ENCODE results near the gene MPP4.

- TF ChIP-seq POLR2AphosphoS5 (IDR thresholded peaks at IDR 0.05; ENCODE audit: low read depth, low read length), result no peak
- no peak for TF ChIP-seq POLR2A (IDR thresholded peaks at IDR 0.05; ENCODE audit: low read depth, low read length)
These were observed 37.0 kb upstream of the MPP4 start for GRCh38 chr2:201735486-201735885.

Measured in GM12891 (cell line).